HEK293 (cell line): ENCODE results near the gene NUP210.
A peak's percentile ranks its signal among the peaks of the same experiment; 100 is the strongest.

ENCODE experiments used
- CTCF ChIA-PET: fragments of 350-600 bp; formaldehyde crosslinking; extraction: SDS; loops from one replicate; lab custom pipeline; 2021; ENCODE audit warnings: antibody characterized with exemption; lab: Yijun Ruan, JAX
- POLR2A ChIA-PET: fragments of 300-600 bp; formaldehyde crosslinking; extraction: SDS; loops from one replicate; lab custom pipeline; 2020; ENCODE audit warnings: antibody characterized with exemption, inconsistent platforms; lab: Yijun Ruan, JAX
- H3K27ac ChIP-seq: fragments of 200-500 bp; sonication (Bioruptor generic); 2 replicates; pipeline ENCODE4 v1.5.1; 2014; ENCODE audit warnings: low read depth, low read length, control low read depth, inconsistent platforms; ENCODE audit errors: extremely low read depth
- H3K36me3 ChIP-seq, 2 experiments: fragments of 200-500 bp in 1 of 2; sonication (Bioruptor generic) in 1 of 2; 1 replicate in 1 of 2; 2 replicates in 1 of 2; pipeline ENCODE4 v1.5.1; 2014 to 2017; ENCODE audit warnings: inconsistent platforms in 2 of 2, low read length in 2 of 2; ENCODE audit not compliant: control insufficient read depth in 2 of 2, insufficient read depth in 1 of 2
- H3K4me1 ChIP-seq: fragments of 200-500 bp; sonication (Bioruptor generic); 2 replicates; pipeline ENCODE4 v1.5.1; 2014; ENCODE audit warnings: mild to moderate bottlenecking, low read length, inconsistent platforms; ENCODE audit not compliant: control insufficient read depth, insufficient read depth
- H3K4me3 ChIP-seq: 2 replicates; pipeline ENCODE4 v1.5.1; 2011; ENCODE audit warnings: low read depth, mild to moderate bottlenecking, control low read depth, low read length, moderate library complexity
- H3K9me3 ChIP-seq: fragments of 200-500 bp; sonication (Bioruptor generic); 2 replicates; pipeline ENCODE4 v1.5.1; 2014; ENCODE audit warnings: low read depth, low read length, inconsistent platforms; ENCODE audit not compliant: control insufficient read depth, insufficient read depth
- GFI1B ChIP-seq: fragments of 450-650 bp; formaldehyde crosslinking; IDR thresholded peaks from 2 replicates; pipeline ENCODE4 v1.5.1; 2016; ENCODE audit warnings: missing biosample characterization, missing genetic modification characterization
- PRDM1 ChIP-seq: fragments of 450-650 bp; formaldehyde crosslinking; IDR thresholded peaks from 2 replicates; pipeline ENCODE4; 2016; ENCODE audit warnings: missing biosample characterization, missing genetic modification characterization
- WT1 ChIP-seq: fragments of 450-650 bp; formaldehyde crosslinking; IDR thresholded peaks from 2 replicates; pipeline ENCODE4 v1.5.1; 2016; ENCODE audit warnings: missing biosample characterization, missing genetic modification characterization
- ZBTB8A ChIP-seq: fragments of 450-650 bp; formaldehyde crosslinking; IDR thresholded peaks from 2 replicates; pipeline ENCODE4 v1.5.1; 2016; ENCODE audit warnings: missing biosample characterization, missing genetic modification characterization
- ZFHX2 ChIP-seq: fragments of 450-650 bp; formaldehyde crosslinking; conservative IDR thresholded peaks from 2 replicates; pipeline ENCODE4 v1.5.1; 2016; ENCODE audit warnings: missing biosample characterization, missing genetic modification characterization
- ZNF133 ChIP-seq: fragments of 450-650 bp; formaldehyde crosslinking; IDR thresholded peaks from 2 replicates; pipeline ENCODE4 v1.5.1; 2016; ENCODE audit warnings: missing biosample characterization, missing genetic modification characterization
- ZNF175 ChIP-seq: fragments of 450-650 bp; formaldehyde crosslinking; IDR thresholded peaks from 2 replicates; pipeline ENCODE4 v1.5.1; 2016; ENCODE audit warnings: missing biosample characterization, missing genetic modification characterization
- ZNF221 ChIP-seq: fragments of 450-650 bp; formaldehyde crosslinking; IDR thresholded peaks from 2 replicates; pipeline ENCODE4 v1.5.1; 2017; ENCODE audit warnings: missing biosample characterization, missing genetic modification characterization, borderline replicate concordance
- ZNF302 ChIP-seq: fragments of 450-650 bp; formaldehyde crosslinking; IDR thresholded peaks from 2 replicates; pipeline ENCODE4 v1.5.1; 2016; ENCODE audit warnings: missing biosample characterization, missing genetic modification characterization, low read depth
- ZNF391 ChIP-seq: fragments of 450-650 bp; formaldehyde crosslinking; IDR thresholded peaks from 2 replicates; pipeline ENCODE4 v1.5.1; 2016; ENCODE audit warnings: low read depth, missing biosample characterization, missing genetic modification characterization, borderline replicate concordance
- ZNF394 ChIP-seq: fragments of 450-650 bp; formaldehyde crosslinking; IDR thresholded peaks from 2 replicates; pipeline ENCODE4 v1.5.1; 2016; ENCODE audit warnings: missing biosample characterization, missing genetic modification characterization, mild to moderate bottlenecking, moderate library complexity, borderline replicate concordance
- ZNF473 ChIP-seq: fragments of 450-650 bp; formaldehyde crosslinking; IDR thresholded peaks from 2 replicates; pipeline ENCODE4 v1.5.1; 2017; ENCODE audit warnings: missing biosample characterization, missing genetic modification characterization
- ZNF600 ChIP-seq: fragments of 450-650 bp; formaldehyde crosslinking; IDR thresholded peaks from 2 replicates; pipeline ENCODE4 v1.5.1; 2016; ENCODE audit warnings: missing biosample characterization, missing genetic modification characterization
- ZNF768 ChIP-seq: fragments of 450-650 bp; formaldehyde crosslinking; IDR thresholded peaks from 2 replicates; pipeline ENCODE4 v1.5.1; 2018; ENCODE audit warnings: missing biosample characterization, mild to moderate bottlenecking, missing genetic modification characterization
- ZNF843 ChIP-seq: fragments of 450-650 bp; formaldehyde crosslinking; IDR thresholded peaks from 2 replicates; pipeline ENCODE4 v1.5.1; 2016; ENCODE audit warnings: missing biosample characterization, missing genetic modification characterization
- TF ChIP-seq, protein P1 (sequence below): fragments of 450-650 bp; formaldehyde crosslinking; optimal IDR thresholded peaks from 2 replicates; pipeline ENCODE3; 2016; ENCODE audit warnings: missing biosample characterization, mild to moderate bottlenecking, missing genetic modification characterization
- TF ChIP-seq, protein P2 (sequence below): fragments of 450-650 bp; formaldehyde crosslinking; IDR thresholded peaks from 2 replicates; pipeline ENCODE4 v1.5.1; 2017; ENCODE audit warnings: missing biosample characterization, missing genetic modification characterization
- TF ChIP-seq, protein P3 (sequence below): fragments of 450-650 bp; formaldehyde crosslinking; IDR thresholded peaks from 2 replicates; pipeline ENCODE4 v1.5.1; 2016; ENCODE audit warnings: missing biosample characterization, missing genetic modification characterization, low read depth
- TF ChIP-seq, protein P4 (sequence below): fragments of 450-650 bp; formaldehyde crosslinking; IDR thresholded peaks from 2 replicates; pipeline ENCODE4 v1.5.1; 2016; ENCODE audit warnings: missing biosample characterization, missing genetic modification characterization
- TF ChIP-seq, protein P5 (sequence below): fragments of 450-650 bp; IDR thresholded peaks from 2 replicates; pipeline ENCODE4 v1.5.1; 2018; ENCODE audit warnings: missing biosample characterization, mild to moderate bottlenecking, missing genetic modification characterization
- TF ChIP-seq, protein P6 (sequence below): sonication (generic); formaldehyde crosslinking; IDR thresholded peaks from 2 replicates; pipeline ENCODE4 v1.8.1; 2022; ENCODE audit warnings: mild to moderate bottlenecking, moderate library complexity, missing genetic modification reagents

Gene NUP210

DNA sequence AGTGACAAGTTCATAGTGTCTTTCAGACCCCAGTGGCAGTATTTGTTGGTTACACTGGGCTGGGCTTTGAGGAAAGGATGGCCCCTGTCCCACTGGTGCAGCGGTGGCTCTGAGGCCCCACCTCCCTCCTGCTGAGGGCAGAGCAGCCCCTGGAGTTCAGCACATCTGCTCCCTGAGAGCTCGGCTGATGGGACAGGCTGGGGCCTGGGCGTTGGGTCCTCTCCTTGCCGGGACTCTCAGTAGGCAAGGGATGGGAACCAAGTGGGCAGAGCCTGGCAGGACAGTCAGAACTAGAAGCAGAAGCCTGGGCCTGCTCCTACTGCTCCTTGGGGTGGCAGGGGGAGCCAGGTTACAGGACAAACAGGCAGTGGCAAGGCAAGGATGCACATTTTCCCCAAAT, 114.5 kb downstream of the NUP210 start:
- Histone ChIP-seq H3K4me1 (0 out of 2 replicates have a peak, but pooled peaks cover 5% of the 10 kb centered on the region), H3K36me3 (no peaks in the 10 kb centered on the region), H3K9me3 (no peaks in the 10 kb centered on the region), H3K4me3 (no peak overlapping the region)
- ChIA-PET POLR2A (no interaction called here), CTCF (interaction anchor here (0.7 to 1.7 kb wide), 4 partner anchors 11 to 214 kb away, joined by 3 to 5 read pairs (median 4); no protein-coding TSS in a partner anchor)
- TF ChIP-seq ZNF843 (tag by site-specific recombination): no peak
- TF ChIP-seq ZNF133 (tag by site-specific recombination): no peak
- TF ChIP-seq, all 188 proteins: peak for 0
- H3K27ac ChIP-seq: no peak overlapping the region

DNA sequence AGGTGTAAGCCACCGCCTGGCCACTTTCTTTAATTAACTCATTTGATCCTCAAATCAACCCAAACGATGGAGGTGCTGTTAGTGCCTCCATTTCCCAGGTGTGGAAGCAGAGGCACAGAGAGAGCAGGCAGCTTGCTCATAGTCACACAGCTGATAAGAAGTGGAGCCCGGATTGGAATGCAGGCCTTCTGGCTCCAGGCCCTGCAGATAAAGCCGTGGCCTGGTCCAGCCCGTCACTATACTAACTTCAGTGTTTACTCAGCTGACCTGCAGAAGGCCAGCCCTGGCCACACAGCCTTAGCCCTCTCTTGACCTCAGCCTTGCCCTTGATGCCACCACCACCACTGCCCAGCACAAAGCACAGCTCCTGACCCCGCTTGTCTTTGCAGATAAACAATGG, 116.7 kb downstream of the NUP210 start:
- Histone ChIP-seq H3K4me1 (0 out of 2 replicates have a peak, but pooled peaks cover 5% of the 10 kb centered on the region), H3K27ac (no peak overlapping the region), H3K4me3 (no peak overlapping the region)
- TF ChIP-seq, protein P1, sequence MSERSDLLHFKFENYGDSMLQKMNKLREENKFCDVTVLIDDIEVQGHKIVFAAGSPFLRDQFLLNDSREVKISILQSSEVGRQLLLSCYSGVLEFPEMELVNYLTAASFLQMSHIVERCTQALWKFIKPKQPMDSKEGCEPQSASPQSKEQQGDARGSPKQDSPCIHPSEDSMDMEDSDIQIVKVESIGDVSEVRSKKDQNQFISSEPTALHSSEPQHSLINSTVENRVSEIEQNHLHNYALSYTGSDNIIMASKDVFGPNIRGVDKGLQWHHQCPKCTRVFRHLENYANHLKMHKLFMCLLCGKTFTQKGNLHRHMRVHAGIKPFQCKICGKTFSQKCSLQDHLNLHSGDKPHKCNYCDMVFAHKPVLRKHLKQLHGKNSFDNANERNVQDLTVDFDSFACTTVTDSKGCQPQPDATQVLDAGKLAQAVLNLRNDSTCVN (tag by site-specific recombination): no peak
- TF ChIP-seq, protein P2, sequence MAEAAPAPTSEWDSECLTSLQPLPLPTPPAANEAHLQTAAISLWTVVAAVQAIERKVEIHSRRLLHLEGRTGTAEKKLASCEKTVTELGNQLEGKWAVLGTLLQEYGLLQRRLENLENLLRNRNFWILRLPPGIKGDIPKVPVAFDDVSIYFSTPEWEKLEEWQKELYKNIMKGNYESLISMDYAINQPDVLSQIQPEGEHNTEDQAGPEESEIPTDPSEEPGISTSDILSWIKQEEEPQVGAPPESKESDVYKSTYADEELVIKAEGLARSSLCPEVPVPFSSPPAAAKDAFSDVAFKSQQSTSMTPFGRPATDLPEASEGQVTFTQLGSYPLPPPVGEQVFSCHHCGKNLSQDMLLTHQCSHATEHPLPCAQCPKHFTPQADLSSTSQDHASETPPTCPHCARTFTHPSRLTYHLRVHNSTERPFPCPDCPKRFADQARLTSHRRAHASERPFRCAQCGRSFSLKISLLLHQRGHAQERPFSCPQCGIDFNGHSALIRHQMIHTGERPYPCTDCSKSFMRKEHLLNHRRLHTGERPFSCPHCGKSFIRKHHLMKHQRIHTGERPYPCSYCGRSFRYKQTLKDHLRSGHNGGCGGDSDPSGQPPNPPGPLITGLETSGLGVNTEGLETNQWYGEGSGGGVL (tag by site-specific recombination): no peak
- TF ChIP-seq ZNF768 (tag by site-specific recombination) (0 out of 2 replicates have a peak, but pooled peaks have one; percentile 28), ZNF221 (tag by site-specific recombination) (no peak), ZNF391 (tag by site-specific recombination) (no peak)
- TF ChIP-seq, all 188 proteins: peak for 1
- ChIA-PET POLR2A (interaction anchor here (0.6 kb wide), 1 partner anchor 63 kb away, joined by 3 read pairs; no protein-coding TSS in a partner anchor), CTCF (interaction anchor here (1.1 kb wide), 1 partner anchor 74 kb away, joined by 3 read pairs; no protein-coding TSS in a partner anchor)
- Histone ChIP-seq H3K36me3 (no peaks in the 10 kb centered on the region), H3K9me3 (no peaks in the 10 kb centered on the region)

DNA sequence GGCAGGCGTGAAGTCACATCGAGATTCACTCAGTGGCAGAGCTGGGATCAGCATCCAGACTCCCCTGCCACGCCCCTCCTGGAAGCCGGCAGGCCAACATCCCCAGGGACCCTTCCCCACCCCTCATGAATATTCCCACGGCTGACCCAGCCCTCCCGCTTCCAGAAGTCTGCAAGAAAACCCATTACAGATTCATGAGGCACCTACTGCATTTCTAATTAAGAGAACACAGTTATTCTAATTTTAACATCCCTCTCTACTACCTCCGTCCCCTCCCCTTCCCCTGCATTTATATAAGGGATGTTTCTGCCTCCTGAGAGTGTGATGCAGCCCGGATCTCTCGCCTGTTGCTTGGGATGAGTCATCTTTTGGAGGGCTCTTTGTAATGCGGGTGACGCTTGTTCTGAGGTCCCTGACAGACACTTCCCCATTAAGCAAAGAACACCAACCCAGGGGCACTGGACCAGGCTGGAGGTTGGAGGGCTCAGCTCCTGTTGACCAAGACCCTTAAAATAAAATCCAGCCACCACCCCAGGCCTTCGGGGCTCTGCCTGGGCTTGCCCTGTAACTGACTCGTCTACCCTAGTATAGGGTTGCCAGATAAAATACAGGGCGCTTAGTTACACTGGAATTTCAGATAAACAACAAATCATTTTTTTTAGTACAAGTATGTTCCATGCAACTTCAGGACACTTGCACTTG, 118.7 kb downstream of the NUP210 start:
- H3K9me3 ChIP-seq: no peaks in the 10 kb centered on the region
- no peak overlapping the region for H3K27ac ChIP-seq
- H3K4me1 ChIP-seq: 0 out of 2 replicates have a peak, but pooled peaks cover 5% of the 10 kb centered on the region
- POLR2A ChIA-PET: no interaction called here
- CTCF ChIA-PET: no interaction called here
- H3K36me3 ChIP-seq: no peaks in the 10 kb centered on the region
- H3K4me3 ChIP-seq: no peak overlapping the region
- TF ChIP-seq, protein P3, sequence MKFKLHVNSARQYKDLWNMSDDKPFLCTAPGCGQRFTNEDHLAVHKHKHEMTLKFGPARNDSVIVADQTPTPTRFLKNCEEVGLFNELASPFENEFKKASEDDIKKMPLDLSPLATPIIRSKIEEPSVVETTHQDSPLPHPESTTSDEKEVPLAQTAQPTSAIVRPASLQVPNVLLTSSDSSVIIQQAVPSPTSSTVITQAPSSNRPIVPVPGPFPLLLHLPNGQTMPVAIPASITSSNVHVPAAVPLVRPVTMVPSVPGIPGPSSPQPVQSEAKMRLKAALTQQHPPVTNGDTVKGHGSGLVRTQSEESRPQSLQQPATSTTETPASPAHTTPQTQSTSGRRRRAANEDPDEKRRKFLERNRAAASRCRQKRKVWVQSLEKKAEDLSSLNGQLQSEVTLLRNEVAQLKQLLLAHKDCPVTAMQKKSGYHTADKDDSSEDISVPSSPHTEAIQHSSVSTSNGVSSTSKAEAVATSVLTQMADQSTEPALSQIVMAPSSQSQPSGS (tag by site-specific recombination): no peak
- TF ChIP-seq ZNF302 (tag by site-specific recombination) (no peak), ZFHX2 (tag by site-specific recombination) (no peak), ZNF394 (tag by site-specific recombination) (no peak), ZBTB8A (peak; percentile 57), GFI1B (tag by site-specific recombination) (no peak), PRDM1 (tag by site-specific recombination) (no peak), ZNF473 (tag by site-specific recombination) (no peak), ZNF600 (tag by site-specific recombination) (peak; percentile 66; the same call in 1 of the 2 replicates), ZNF175 (tag by site-specific recombination) (no peak), WT1 (tag by site-specific recombination) (no peak)
- TF ChIP-seq, protein P4, sequence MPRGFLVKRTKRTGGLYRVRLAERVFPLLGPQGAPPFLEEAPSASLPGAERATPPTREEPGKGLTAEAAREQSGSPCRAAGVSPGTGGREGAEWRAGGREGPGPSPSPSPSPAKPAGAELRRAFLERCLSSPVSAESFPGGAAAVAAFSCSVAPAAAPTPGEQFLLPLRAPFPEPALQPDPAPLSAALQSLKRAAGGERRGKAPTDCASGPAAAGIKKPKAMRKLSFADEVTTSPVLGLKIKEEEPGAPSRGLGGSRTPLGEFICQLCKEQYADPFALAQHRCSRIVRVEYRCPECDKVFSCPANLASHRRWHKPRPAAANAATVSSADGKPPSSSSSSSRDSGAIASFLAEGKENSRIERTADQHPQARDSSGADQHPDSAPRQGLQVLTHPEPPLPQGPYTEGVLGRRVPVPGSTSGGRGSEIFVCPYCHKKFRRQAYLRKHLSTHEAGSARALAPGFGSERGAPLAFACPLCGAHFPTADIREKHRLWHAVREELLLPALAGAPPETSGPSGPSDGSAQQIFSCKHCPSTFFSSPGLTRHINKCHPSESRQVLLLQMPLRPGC: no peak
- TF ChIP-seq, protein P5, sequence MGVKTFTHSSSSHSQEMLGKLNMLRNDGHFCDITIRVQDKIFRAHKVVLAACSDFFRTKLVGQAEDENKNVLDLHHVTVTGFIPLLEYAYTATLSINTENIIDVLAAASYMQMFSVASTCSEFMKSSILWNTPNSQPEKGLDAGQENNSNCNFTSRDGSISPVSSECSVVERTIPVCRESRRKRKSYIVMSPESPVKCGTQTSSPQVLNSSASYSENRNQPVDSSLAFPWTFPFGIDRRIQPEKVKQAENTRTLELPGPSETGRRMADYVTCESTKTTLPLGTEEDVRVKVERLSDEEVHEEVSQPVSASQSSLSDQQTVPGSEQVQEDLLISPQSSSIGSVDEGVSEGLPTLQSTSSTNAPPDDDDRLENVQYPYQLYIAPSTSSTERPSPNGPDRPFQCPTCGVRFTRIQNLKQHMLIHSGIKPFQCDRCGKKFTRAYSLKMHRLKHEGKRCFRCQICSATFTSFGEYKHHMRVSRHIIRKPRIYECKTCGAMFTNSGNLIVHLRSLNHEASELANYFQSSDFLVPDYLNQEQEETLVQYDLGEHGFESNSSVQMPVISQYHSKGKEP (tag by site-specific recombination): peak; percentile 54; the same call in 1 of the 2 replicates
- TF ChIP-seq, protein P6, sequence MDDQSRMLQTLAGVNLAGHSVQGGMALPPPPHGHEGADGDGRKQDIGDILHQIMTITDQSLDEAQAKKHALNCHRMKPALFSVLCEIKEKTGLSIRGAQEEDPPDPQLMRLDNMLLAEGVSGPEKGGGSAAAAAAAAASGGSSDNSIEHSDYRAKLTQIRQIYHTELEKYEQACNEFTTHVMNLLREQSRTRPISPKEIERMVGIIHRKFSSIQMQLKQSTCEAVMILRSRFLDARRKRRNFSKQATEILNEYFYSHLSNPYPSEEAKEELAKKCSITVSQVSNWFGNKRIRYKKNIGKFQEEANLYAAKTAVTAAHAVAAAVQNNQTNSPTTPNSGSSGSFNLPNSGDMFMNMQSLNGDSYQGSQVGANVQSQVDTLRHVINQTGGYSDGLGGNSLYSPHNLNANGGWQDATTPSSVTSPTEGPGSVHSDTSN (CRISPR knock-in tag): no peak
